GM18868 (cell line): ENCODE results near the gene ITGA11.

Source experiments
- ATAC-seq: cut with Tn5 transposase; IDR thresholded peaks from one replicate; pipeline ENCODE4 v1.9.1; 2021; ENCODE audit warnings: mild to moderate bottlenecking, moderate library complexity; ENCODE audit not compliant: unreplicated experiment

The ITGA11 gene

GRCh38 chr15:68277603-68278344 lies 154.2 kb downstream of the ITGA11 start, which contains the start of gene FEM1B:
Gene FEM1B (plus strand): TSS chr15:68277745. CDS start chr15:68278418, 673 bp downstream.
- peak; percentile 72 for ATAC-seq

- ATAC-seq, result peak; percentile 5
These were observed 154.8 kb downstream of the ITGA11 start for GRCh38 chr15:68277131-68277602.

- no peak for ATAC-seq
These were observed 155.3 kb downstream of the ITGA11 start for GRCh38 chr15:68276668-68277067.

- ATAC-seq, result no peak
These were observed 156.7 kb downstream of the ITGA11 start for GRCh38 chr15:68275165-68275746.

- no peak for ATAC-seq
These were observed 157.6 kb downstream of the ITGA11 start for GRCh38 chr15:68274201-68274848.

GRCh38 chr15:68272721-68273271 lies 159.2 kb downstream of the ITGA11 start:
- no peak for ATAC-seq

- no peak for ATAC-seq
These were observed 160.0 kb downstream of the ITGA11 start for GRCh38 chr15:68271854-68272471.

- no peak for ATAC-seq
These were observed 163.6 kb downstream of the ITGA11 start for GRCh38 chr15:68268405-68268804.

- no peak for ATAC-seq
These were observed 166.3 kb downstream of the ITGA11 start for GRCh38 chr15:68265674-68266073.

- no peak for ATAC-seq
These were observed 166.9 kb downstream of the ITGA11 start for GRCh38 chr15:68265081-68265480.

GRCh38 chr15:68264282-68264681 lies 167.7 kb downstream of the ITGA11 start:
- no peak for ATAC-seq

- ATAC-seq, result no peak
These were observed 169.2 kb downstream of the ITGA11 start for GRCh38 chr15:68262514-68263356.

GRCh38 chr15:68261980-68262379 lies 170.0 kb downstream of the ITGA11 start:
- ATAC-seq, result no peak

- no peak for ATAC-seq
These were observed 170.7 kb downstream of the ITGA11 start for GRCh38 chr15:68261241-68261640.

GRCh38 chr15:68259883-68260282 lies 172.1 kb downstream of the ITGA11 start:
- no peak for ATAC-seq

- no peak for ATAC-seq
These were observed 173.3 kb downstream of the ITGA11 start for GRCh38 chr15:68258692-68259091.

GRCh38 chr15:68256675-68257450 lies 175.1 kb downstream of the ITGA11 start:
- no peak for ATAC-seq

GRCh38 chr15:68252925-68253534 lies 178.9 kb downstream of the ITGA11 start:
- ATAC-seq, result no peak
